DND-41 (cell line): ENCODE results near the gene PRR19.

Source experiments
- EZH2 ChIP-seq: IDR thresholded peaks from 3 replicates; pipeline ENCODE4 v1.6.1; 2012; ENCODE audit warnings: borderline replicate concordance, low read depth, mild to moderate bottlenecking, moderate library complexity, low read length, inconsistent platforms; ENCODE audit not compliant: severe bottlenecking
- TF ChIP-seq, protein P1 (sequence below): IDR thresholded peaks from 2 replicates; pipeline ENCODE4 v1.5.1; 2012; ENCODE audit warnings: borderline replicate concordance, low read length, moderate library complexity, mild to moderate bottlenecking; ENCODE audit not compliant: poor library complexity, severe bottlenecking; ENCODE audit errors: extremely low read depth

DNA sequence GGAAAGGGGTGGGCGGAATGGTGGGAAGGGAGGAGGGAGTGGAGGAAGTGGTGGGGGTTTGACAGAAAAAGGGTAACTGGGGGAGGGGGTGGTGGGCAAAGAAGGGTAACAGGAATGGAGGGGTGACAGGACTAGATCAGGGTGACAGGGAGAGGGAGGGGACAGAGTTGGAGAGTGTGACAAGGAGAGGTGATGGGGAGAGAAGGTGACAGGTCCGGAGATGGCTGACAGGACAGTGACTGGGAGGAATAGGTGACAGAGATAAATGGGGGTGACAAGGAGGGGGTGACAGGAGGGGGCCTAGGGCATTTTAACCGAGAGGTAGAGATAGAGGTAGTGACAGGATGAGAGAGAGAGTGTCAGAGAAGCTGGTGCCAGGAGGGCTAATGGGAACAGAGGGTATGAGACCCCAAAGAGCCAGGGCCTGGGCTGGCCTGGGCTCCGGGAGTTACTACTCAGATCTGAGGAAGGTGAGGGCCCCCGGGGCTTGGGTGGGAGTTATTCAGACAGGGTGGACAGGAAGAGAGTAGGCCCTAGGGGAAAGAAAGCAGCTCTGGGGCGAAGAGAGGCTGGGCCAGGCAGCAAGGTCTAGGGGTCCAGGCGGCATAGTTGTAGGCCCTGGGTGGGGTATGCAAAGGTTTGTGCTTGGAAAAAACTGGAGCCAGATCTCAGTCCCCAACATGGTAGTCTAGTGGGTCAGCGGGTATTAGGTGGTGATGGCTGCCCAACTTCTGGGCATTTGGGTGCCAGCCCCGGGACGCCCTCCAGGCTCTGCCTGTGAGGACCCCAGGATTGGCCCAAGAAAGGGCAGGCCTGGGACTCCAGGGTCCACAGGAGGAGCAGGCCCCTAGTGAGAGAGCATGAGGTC, 32.2 kb upstream of the PRR19 start:
- no peak for TF ChIP-seq EZH2
- TF ChIP-seq, protein P1, sequence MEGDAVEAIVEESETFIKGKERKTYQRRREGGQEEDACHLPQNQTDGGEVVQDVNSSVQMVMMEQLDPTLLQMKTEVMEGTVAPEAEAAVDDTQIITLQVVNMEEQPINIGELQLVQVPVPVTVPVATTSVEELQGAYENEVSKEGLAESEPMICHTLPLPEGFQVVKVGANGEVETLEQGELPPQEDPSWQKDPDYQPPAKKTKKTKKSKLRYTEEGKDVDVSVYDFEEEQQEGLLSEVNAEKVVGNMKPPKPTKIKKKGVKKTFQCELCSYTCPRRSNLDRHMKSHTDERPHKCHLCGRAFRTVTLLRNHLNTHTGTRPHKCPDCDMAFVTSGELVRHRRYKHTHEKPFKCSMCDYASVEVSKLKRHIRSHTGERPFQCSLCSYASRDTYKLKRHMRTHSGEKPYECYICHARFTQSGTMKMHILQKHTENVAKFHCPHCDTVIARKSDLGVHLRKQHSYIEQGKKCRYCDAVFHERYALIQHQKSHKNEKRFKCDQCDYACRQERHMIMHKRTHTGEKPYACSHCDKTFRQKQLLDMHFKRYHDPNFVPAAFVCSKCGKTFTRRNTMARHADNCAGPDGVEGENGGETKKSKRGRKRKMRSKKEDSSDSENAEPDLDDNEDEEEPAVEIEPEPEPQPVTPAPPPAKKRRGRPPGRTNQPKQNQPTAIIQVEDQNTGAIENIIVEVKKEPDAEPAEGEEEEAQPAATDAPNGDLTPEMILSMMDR: no peak
